Activated T-helper 1 cell treated with Interleukin-2 at 50 U/mL for 16 hours (primary cell): Measurements from ENCODE around the gene ADORA1.

Experiments used
- DNase-seq: peaks from one replicate; pipeline ENCODE4 v3.0.0-alpha.2; 2020; ENCODE audit warnings: low read depth

ADORA1 gene

GRCh38 chr1:203095061-203095690 lies 32.4 kb upstream of the ADORA1 start:
- no peak for DNase-seq

- DNase-seq = no peak
Observed at GRCh38 chr1:203096566-203096965, 31.0 kb upstream of the ADORA1 start.

- no peak for DNase-seq
Observed at GRCh38 chr1:203097001-203097400, 30.5 kb upstream of the ADORA1 start.

GRCh38 chr1:203098445-203098844 lies 29.1 kb upstream of the ADORA1 start:
- no peak for DNase-seq

GRCh38 chr1:203098914-203099520 lies 28.5 kb upstream of the ADORA1 start:
- no peak for DNase-seq

GRCh38 chr1:203099805-203100515 lies 27.6 kb upstream of the ADORA1 start:
- no peak for DNase-seq

GRCh38 chr1:203100516-203100869 lies 27.0 kb upstream of the ADORA1 start:
- no peak for DNase-seq

- DNase-seq = no peak
Observed at GRCh38 chr1:203101813-203102634, 25.5 kb upstream of the ADORA1 start.

GRCh38 chr1:203103216-203103615 lies 24.3 kb upstream of the ADORA1 start:
- no peak for DNase-seq

GRCh38 chr1:203103829-203104495 lies 23.6 kb upstream of the ADORA1 start:
- no peak for DNase-seq

GRCh38 chr1:203104789-203105390 lies 22.6 kb upstream of the ADORA1 start:
- no peak for DNase-seq

- no peak for DNase-seq
Observed at GRCh38 chr1:203112475-203112874, 15.1 kb upstream of the ADORA1 start.

- no peak for DNase-seq
Observed at GRCh38 chr1:203113308-203113707, 14.2 kb upstream of the ADORA1 start.

- no peak for DNase-seq
Observed at GRCh38 chr1:203114202-203114601, 13.3 kb upstream of the ADORA1 start.

- no peak for DNase-seq
Observed at GRCh38 chr1:203116091-203116820, 11.3 kb upstream of the ADORA1 start.

- no peak for DNase-seq
Observed at GRCh38 chr1:203117611-203118575, 9.6 kb upstream of the ADORA1 start.

- DNase-seq = no peak
Observed at GRCh38 chr1:203120325-203121153, 7.0 kb upstream of the ADORA1 start.

GRCh38 chr1:203121186-203122015 lies 6.1 kb upstream of the ADORA1 start:
- no peak for DNase-seq
